Nephron (organoid): ENCODE results near the gene VMAC.

Experiments
- H3K27ac Mint-ChIP-seq, 3 experiments: 2 replicates each; pipeline ENCODE4 v1.8.0; 2020; ENCODE audit warnings: mixed read lengths in 3 of 3, mild to moderate bottlenecking in 2 of 3, moderate library complexity in 1 of 3
- H3K27me3 Mint-ChIP-seq: 2 replicates; pipeline ENCODE4 v1.8.0; 2021; ENCODE audit warnings: low read depth, mild to moderate bottlenecking, moderate library complexity, mixed read lengths
- H3K36me3 Mint-ChIP-seq: 2 replicates; pipeline ENCODE4 v1.8.0; 2020; ENCODE audit warnings: low read depth, mixed read lengths
- H3K4me1 Mint-ChIP-seq: 2 replicates; pipeline ENCODE4 v1.8.0; 2020; ENCODE audit warnings: mixed read lengths
- H3K4me3 Mint-ChIP-seq, 3 experiments: 2 replicates each; pipeline ENCODE4 v1.8.0; 2020; ENCODE audit warnings: mild to moderate bottlenecking in 3 of 3, mixed read lengths in 3 of 3, moderate library complexity in 2 of 3
- H3K9me3 Mint-ChIP-seq: 2 replicates; pipeline ENCODE4 v1.8.0; 2020; ENCODE audit warnings: mixed read lengths
- CTCF ChIP-seq, 3 experiments: fragments of 200-600 bp; sonication (generic); IDR thresholded peaks; one replicate each; pipeline ENCODE4 v1.5.0; 2021; ENCODE audit warnings: antibody characterized with exemption in 3 of 3; ENCODE audit not compliant: unreplicated experiment in 3 of 3

The VMAC gene

GRCh38 chr19:5895409-5895808, 9.3 kb upstream of the VMAC start:
- no peak overlapping the region for H3K4me3 Mint-ChIP-seq
- H3K9me3 Mint-ChIP-seq: no peaks in the 10 kb centered on the region
- no peaks in the 10 kb centered on the region for H3K4me1 Mint-ChIP-seq
- H3K27me3 Mint-ChIP-seq: no peaks in the 10 kb centered on the region
- no peak for TF ChIP-seq CTCF (IDR thresholded peaks at IDR 0.05; ENCODE audit: unreplicated experiment in 3 of 3)
- peaks cover 8% of the 10 kb centered on the region for H3K36me3 Mint-ChIP-seq
- H3K27ac Mint-ChIP-seq: no peak overlapping the region

GRCh38 chr19:5895890-5896289, 8.8 kb upstream of the VMAC start:
- no peaks in the 10 kb centered on the region for H3K9me3 Mint-ChIP-seq
- no peaks in the 10 kb centered on the region for H3K27me3 Mint-ChIP-seq
- TF ChIP-seq CTCF (IDR thresholded peaks at IDR 0.05; ENCODE audit: unreplicated experiment in 3 of 3): no peak

GRCh38 chr19:5896365-5897076, 8.2 kb upstream of the VMAC start:
- H3K36me3 Mint-ChIP-seq: peaks cover 13% of the 10 kb centered on the region
- H3K4me1 Mint-ChIP-seq: peaks cover 5% of the 10 kb centered on the region
- no peak overlapping the region for H3K27ac Mint-ChIP-seq
- no peak overlapping the region for H3K4me3 Mint-ChIP-seq
- no peak for TF ChIP-seq CTCF (IDR thresholded peaks at IDR 0.05; ENCODE audit: unreplicated experiment in 3 of 3)
- H3K27me3 Mint-ChIP-seq: no peaks in the 10 kb centered on the region
- no peaks in the 10 kb centered on the region for H3K9me3 Mint-ChIP-seq

More at GRCh38 chr19:5895890-5896289, 8.8 kb upstream of the VMAC start:
- H3K27ac Mint-ChIP-seq: no peak overlapping the region
- peaks cover 9% of the 10 kb centered on the region for H3K36me3 Mint-ChIP-seq
- H3K4me3 Mint-ChIP-seq: no peak overlapping the region
- H3K4me1 Mint-ChIP-seq: peaks cover under 1% of the 10 kb centered on the region

- H3K27ac Mint-ChIP-seq: no peak overlapping the region
- no peak overlapping the region for H3K4me3 Mint-ChIP-seq
- H3K4me1 Mint-ChIP-seq: peaks cover 5% of the 10 kb centered on the region
- peaks cover 13% of the 10 kb centered on the region for H3K36me3 Mint-ChIP-seq
- H3K27me3 Mint-ChIP-seq: no peaks in the 10 kb centered on the region
- TF ChIP-seq CTCF (IDR thresholded peaks at IDR 0.05; ENCODE audit: unreplicated experiment in 3 of 3): no peak
- no peaks in the 10 kb centered on the region for H3K9me3 Mint-ChIP-seq
Observed at GRCh38 chr19:5897189-5897969, 7.3 kb upstream of the VMAC start.

GRCh38 chr19:5899728-5900526, 4.7 kb upstream of the VMAC start:
- H3K4me3 Mint-ChIP-seq: peak overlapping the region; percentile 25 to 52 (median 48)
- peaks cover 11% of the 10 kb centered on the region for H3K4me1 Mint-ChIP-seq
- H3K36me3 Mint-ChIP-seq: peaks cover 13% of the 10 kb centered on the region
- no peak for TF ChIP-seq CTCF (IDR thresholded peaks at IDR 0.05; ENCODE audit: unreplicated experiment in 3 of 3)
- H3K27me3 Mint-ChIP-seq: no peaks in the 10 kb centered on the region
- H3K9me3 Mint-ChIP-seq: no peaks in the 10 kb centered on the region
- no peak overlapping the region for H3K27ac Mint-ChIP-seq
